ENCODE measurements around the gene POLRMT.

Gene POLRMT

DNA sequence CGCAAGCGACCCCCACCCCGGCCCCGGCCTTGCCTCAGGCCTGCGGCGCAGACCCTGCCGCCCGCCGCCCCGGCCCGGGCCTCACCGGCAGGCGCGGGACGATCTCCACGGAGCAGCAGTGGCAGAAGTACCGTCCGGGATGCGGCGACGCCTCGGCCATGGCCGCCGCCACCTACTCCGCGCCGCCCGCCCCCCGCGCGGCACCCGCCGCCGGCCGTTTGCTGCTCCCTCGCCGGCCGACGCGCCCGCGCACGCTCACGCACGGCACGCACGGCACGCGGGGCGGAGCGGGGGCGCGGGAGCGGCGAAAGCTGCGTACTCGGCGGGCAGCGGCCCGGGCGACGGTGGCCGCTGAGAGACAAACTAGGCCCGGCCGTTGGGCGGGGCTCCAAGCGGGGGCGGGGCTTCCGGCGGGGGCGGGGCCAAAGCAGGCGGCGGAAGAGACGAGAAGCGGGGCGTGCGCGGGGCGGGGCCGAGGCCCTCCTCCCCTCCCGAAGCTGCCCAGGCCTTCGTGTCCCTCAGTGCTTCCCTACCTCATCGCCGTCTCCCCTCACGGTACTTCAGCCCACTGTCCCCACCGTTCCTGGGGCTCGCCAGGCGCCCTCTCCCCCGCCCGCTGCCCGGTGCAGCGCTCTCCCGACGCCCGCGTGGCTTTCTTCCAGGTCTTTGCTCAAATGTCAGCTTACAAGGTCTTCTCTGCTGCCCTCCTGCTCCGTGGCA lies 29.8 kb upstream of the POLRMT start, which contains the start of gene RNF126:
Gene RNF126, minus strand, starts transcription at position 253 of the 720 bp plus-strand sequence. Its CDS starts 93 bp downstream, at position 160.
- DNase-seq, result peak; percentile 83

DNA sequence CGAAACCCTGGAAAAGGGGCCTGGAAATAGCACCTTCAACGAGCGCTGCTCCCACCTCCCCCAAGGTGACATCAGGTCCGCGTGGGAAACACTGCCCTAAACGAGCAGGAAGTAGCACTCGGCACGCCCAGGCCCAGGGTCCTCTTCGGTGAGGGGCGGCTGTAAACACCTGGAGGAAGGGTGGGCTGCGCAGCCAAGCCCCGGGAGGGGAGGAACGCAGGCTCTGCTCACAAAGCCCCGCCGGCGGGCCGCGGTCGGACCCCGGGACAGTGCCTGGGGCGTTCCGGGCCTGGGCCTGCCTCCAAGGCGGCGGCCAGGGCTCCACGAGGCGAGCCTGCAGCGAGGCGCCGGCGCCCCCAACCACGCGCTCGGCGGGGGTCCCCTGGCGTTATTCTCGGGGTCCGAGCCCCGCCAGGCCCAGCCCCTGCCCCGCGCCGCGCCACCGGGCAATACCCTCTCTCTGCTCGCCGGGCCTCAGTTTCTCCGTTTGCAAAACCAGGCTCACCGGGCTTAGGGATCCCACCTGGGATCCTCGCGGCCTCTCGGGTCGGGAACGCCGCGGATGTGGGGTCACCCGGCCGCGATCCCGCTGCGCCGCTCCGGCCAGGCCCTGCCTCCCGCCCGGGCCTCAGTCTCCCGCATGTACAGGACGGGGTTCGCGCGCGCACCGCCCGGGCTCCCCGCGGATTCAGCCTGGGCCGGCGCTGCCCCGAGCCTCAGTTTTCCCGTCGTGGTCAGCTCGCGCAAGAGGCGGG lies 29.0 kb upstream of the POLRMT start:
- DNase-seq, result peak; percentile 20

- DNase-seq, result no peak
Measured at GRCh38 chr19:661427-662196, 28.3 kb upstream of the POLRMT start.

- DNase-seq, result no peak
Measured at GRCh38 chr19:660793-661426, 27.6 kb upstream of the POLRMT start.

DNA sequence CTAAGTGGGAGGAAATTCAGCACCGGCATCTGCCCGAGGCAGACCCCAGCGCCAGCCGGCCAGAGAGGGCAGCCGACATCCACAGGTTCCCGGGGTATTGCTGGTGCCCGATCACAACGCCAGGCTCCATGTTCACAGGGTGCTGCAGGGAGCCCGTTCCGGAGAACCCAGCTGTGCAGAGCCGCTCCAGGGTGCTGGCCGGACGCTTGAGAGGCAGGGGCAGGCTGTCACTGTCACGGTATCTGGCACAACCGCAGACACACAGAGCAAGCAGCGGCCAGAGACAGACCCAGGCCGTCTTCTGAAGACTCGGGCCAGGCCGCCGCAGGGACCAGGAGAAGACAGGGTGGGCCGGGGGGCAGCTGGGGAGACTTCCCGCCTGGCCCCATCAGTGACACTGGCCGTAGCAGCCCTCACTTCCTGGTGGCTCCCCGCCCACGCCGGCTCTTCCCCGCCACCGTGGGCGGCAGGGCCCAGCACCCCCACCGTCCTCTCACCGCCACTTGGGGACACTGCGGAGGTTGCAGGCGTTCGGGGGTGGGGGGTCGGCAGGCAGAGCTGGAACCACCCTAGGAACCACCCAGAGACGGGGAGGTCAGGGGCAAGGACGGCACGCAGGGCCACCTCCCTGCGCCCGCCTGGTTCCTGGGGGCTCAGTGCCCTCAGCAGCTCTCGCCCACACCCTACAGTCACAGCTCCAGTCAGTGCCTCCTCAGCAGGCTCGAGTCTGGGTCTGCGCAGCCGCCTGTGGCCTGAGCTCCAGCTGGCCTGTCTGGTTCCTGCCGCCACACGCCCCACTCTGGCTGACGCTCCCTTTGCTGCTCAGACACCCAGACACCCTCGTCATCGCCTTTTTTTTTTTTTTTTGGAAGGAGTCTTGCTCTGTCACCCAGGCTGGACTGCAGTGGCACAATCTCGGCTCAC lies 25.8 kb upstream of the POLRMT start:
- no peak for DNase-seq

GRCh38 chr19:658059-658839 lies 24.9 kb upstream of the POLRMT start:
- DNase-seq, result no peak

GRCh38 chr19:657611-658010 lies 24.3 kb upstream of the POLRMT start:
- DNase-seq, result no peak

GRCh38 chr19:656751-657559 lies 23.6 kb upstream of the POLRMT start:
- no peak for DNase-seq

DNA sequence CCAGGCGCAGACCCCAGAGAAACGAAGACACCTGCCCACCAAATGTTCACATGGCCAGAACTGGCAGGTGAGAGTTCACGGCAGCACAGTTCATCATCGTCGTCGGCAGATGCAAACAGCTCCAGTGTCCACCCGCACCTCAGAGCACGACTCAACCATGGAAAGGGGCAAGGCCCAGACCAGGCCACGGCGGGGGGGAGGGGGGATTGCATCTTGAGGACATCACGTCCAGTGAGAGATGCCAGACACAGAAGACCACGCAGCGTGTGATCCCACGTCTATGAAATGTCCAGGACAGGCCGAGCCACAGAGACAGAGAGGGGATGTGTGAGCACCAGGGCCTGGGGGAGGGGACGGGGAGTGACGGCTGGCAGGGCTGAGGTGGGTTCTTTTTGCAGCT lies 22.4 kb upstream of the POLRMT start:
- DNase-seq, result no peak

DNA sequence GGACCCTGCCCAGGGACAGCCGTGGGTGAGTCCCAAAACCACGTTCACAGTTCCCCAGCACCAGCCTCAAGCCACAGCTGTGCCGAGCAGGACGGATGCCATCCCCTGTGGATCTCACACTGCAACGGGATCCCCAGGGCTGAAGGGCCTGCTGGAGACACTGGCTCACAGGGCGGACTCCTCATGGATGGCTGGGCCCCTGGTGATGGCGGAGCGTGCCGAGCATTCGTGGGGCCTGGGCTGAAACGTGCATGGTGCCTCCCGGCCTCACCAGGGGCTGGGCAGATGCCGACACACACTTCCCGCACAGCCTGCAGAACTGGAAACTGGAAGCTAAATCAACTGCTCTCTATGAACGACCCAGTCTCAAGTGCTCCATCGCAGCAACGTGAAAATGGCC lies 20.1 kb upstream of the POLRMT start:
- DNase-seq, result no peak

- DNase-seq, result no peak
Measured at GRCh38 chr19:652467-653389, 19.4 kb upstream of the POLRMT start.

GRCh38 chr19:651991-652390 lies 18.7 kb upstream of the POLRMT start:
- DNase-seq, result no peak

DNA sequence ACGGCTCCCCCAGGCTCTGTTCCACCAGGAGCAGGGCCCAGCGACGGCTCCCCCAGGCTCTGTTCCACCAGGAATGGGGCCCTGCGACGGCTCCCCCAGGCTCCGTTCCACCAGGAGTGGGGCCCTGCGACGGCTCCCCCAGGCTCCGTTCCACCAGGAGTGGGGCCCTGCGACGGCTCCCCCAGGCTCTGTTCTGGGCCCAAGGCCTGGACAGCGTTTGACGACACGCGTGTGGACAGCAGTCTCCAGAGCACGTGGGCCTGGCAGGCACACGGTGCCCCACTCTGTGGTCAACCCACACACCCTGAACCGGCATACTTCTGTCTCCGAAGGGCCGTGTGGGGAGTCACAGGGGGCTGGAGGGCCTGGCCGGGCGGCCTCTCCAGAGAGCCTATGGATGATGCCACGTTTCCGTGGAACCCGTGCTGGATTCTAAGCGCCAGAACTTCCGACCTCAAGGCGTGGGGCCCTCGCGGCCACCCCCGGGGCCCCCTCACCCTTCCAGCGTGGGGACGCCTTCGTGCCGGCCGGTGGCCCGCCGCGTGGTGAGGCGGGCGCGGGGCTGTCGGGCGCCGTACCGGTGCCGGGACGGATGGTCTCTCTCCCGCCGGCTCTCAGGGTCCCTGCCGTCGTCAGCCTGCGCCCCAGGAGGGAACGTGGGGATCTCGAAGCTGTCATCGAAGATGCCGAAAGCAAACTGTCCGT lies 17.9 kb upstream of the POLRMT start:
- DNase-seq, result no peak

- no peak for DNase-seq
Measured at GRCh38 chr19:650121-650520, 16.8 kb upstream of the POLRMT start.

DNA sequence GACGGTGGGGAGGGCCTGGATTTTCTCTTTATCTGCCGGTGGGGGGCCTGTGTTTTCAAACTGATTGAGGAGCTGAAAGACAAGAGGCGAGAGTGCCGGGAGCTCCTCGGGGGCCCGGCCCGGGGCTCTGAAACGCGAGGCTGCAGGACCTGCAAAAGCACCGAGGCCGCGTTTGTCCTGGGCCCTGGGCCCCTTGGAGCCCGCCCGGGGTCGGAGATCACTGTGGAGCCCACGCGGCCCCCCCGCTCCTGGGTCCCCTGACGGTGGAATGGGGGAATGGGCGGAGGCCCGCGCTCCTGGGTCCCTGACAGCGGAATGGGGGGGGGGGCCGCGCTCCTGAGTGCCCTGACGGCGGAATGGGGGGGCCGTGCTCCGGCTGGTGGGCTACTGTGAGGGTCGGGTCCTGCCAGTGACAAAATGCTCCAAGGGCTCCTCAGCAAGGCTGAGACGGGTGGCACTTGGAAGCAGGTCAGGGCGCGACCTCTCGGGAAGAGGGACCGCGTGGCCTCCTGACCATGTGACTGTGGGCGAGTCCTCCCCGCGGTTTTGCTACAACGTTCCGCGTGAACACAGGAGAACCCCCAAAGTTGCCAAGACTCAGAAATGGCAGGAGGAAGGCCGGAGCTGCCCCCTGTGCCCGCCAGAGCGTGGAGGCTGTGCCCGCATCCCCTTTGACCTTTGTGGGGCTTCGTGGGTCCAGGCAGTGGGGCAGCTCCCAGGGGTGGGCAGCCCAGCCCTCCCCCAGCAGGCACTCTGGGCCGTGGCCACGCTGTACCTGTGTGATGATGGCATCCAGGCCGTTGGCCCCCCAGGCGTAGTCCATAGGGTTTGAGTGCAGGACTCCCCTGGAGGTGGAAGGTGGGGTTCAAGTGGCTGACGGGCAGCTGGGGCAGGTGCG lies 15.8 kb upstream of the POLRMT start:
- DNase-seq, result no peak

GRCh38 chr19:648305-648704 lies 15.0 kb upstream of the POLRMT start:
- no peak for DNase-seq

- no peak for DNase-seq
Measured at GRCh38 chr19:647566-648284, 14.4 kb upstream of the POLRMT start.

All from NCI-H1436 (cell line).